Fibroblast of pulmonary artery (primary cell): ENCODE data around the gene URI1.

ENCODE experiments used
- DNase-seq: peaks from one replicate; pipeline ENCODE4 v3.0.0-alpha.2; 2010; ENCODE audit warnings: low read depth
- H3K4me3 ChIP-seq: replicated peaks from 2 replicates; pipeline ENCODE4 v1.5.1; 2011; ENCODE audit warnings: low read depth, mild to moderate bottlenecking, control low read depth, low read length, moderate library complexity
- CTCF ChIP-seq: IDR thresholded peaks from 2 replicates; pipeline ENCODE4 v1.5.1; 2011; ENCODE audit warnings: mild to moderate bottlenecking, control low read depth, low read length, inconsistent platforms; ENCODE audit errors: missing control alignments

The URI1 gene

GRCh38 chr19:29969891-29970290, 27.9 kb downstream of the URI1 start:
- TF ChIP-seq CTCF = no peak
- no peak for DNase-seq
- no peak overlapping the region for H3K4me3 ChIP-seq

GRCh38 chr19:29971002-29971401, 29.0 kb downstream of the URI1 start:
- H3K4me3 ChIP-seq = no peak overlapping the region
- TF ChIP-seq CTCF = no peak
- DNase-seq = no peak

DNA sequence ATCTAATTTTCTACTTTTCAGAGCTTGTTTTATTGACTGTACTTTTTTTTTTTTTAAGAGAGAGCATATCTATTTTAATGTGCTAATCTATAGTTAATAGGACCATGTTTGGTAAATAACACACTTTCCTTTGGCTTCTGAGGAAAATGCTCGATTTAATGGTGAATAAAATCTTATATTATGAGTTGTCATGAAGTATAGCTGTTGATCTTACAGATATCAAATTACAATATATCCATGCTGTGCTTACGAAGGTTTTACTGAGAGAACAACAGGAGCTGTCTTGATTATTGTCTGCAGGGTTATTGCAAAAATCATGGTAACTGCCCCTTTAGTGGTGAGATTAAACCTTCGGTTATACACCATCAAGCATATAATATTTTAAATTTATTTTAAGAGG, 29.6 kb downstream of the URI1 start:
- no peak for TF ChIP-seq CTCF
- no peak overlapping the region for H3K4me3 ChIP-seq
- no peak for DNase-seq

GRCh38 chr19:29974701-29975100, 32.7 kb downstream of the URI1 start:
- TF ChIP-seq CTCF = no peak
- no peak for DNase-seq
- no peak overlapping the region for H3K4me3 ChIP-seq

- no peak for DNase-seq
- TF ChIP-seq CTCF = no peak
- H3K4me3 ChIP-seq = no peak overlapping the region
Observed at GRCh38 chr19:29976151-29976943, 34.3 kb downstream of the URI1 start.

DNA sequence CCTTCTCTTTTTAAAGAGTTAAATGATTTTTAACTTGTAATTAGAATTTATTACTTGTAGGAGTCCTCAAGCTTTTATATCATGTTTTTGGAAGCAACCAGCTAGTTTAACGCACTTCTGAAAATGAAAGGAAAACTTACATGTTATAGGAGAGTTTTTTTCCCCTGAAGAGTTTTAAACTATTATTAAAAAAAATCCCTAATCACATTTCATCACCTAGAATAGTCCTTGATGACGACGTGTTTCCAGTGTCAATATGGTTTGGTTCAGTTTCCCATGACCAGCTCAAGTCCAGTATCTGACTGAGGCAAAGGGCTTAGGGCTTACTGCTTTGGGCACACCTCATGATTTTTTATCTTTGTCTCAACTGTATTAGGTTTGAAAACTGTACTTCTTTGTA, 36.0 kb downstream of the URI1 start:
- DNase-seq = peak; percentile 13
- TF ChIP-seq CTCF = no peak
- peak overlapping the region; percentile 1 for H3K4me3 ChIP-seq

DNA sequence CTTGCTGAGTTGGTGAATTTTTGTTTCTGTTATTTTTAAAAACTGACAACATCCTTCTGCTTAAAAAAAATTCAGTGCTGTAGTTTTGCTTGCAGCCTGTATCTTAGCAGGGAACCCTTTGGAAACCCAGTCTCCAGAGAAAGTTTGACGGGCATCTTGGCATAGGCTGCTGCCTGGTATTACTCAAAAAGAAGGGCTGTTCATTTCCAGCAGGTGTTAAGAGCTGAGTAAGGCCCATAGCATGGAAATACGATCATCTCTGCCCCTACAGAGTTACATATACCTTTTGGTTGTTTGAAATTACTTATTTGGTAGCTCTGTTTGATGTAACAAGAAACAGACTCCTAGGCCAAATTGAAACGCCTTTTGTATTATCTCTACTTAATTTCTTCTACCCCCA, 41.5 kb downstream of the URI1 start:
- TF ChIP-seq CTCF = no peak
- no peak overlapping the region for H3K4me3 ChIP-seq
- no peak for DNase-seq
